H1 (cell line): ENCODE results near the gene TRAF1. TPM values are rescaled to one million over a fixed set of nuclear protein-coding genes. Genes with fewer than 3 reads are reported as not detected.

Experiments used
- CTCF ChIA-PET: fragments of 300-600 bp; sonication (Branson Sonifier 250); formaldehyde crosslinking; loops from one replicate; lab custom pipeline; 2021; ENCODE audit not compliant: partially characterized antibody; lab: Charles Lee
- POLR2A ChIA-PET: fragments of 300-600 bp; sonication (Branson Sonifier 250); formaldehyde crosslinking; loops from one replicate; lab custom pipeline; 2021; ENCODE audit warnings: inconsistent platforms; ENCODE audit not compliant: partially characterized antibody; lab: Charles Lee
- DNase-seq, 2 experiments: peaks; one replicate each; pipeline versions ENCODE4 v3.0.0 to v3.0.0-alpha.2; 2010 to 2022; ENCODE audit warnings: low spot score in 2 of 2, low read depth in 1 of 2, mixed read lengths in 1 of 2
- FAIRE-seq: peaks from 2 replicates; lab custom pipeline; 2011; peaks lifted over from hg19 to GRCh38; lab: Jason Lieb, UNC
- H2AFZ ChIP-seq: 2 replicates; pipeline ENCODE4 v1.8.1; 2012; ENCODE audit warnings: low read length, inconsistent platforms
- H2AK5ac ChIP-seq: 2 replicates; pipeline ENCODE4 v1.6.1; 2013; ENCODE audit warnings: low read depth, low read length
- H2BK120ac ChIP-seq: replicated peaks from 2 replicates; pipeline ENCODE3; 2013; ENCODE audit warnings: low read depth, low read length, inconsistent platforms
- H2BK12ac ChIP-seq: 2 replicates; pipeline ENCODE4 v1.6.1; 2013; ENCODE audit warnings: low read depth, low read length
- H2BK15ac ChIP-seq: 2 replicates; pipeline ENCODE4 v1.6.1; 2013; ENCODE audit warnings: low read length
- H2BK20ac ChIP-seq: 2 replicates; pipeline ENCODE4 v1.6.1; 2013; ENCODE audit warnings: low read length
- H2BK5ac ChIP-seq: 2 replicates; pipeline ENCODE4 v1.6.1; 2013; ENCODE audit warnings: low read depth, low read length
- H3K14ac ChIP-seq: 2 replicates; pipeline ENCODE4 v1.6.1; 2013; ENCODE audit warnings: inconsistent platforms; ENCODE audit not compliant: insufficient read length
- H3K18ac ChIP-seq: 2 replicates; pipeline ENCODE4 v1.6.1; 2013; ENCODE audit warnings: low read length; ENCODE audit errors: extremely low read depth
- H3K23ac ChIP-seq: 2 replicates; pipeline ENCODE4 v1.6.1; 2013; ENCODE audit warnings: inconsistent platforms; ENCODE audit not compliant: insufficient read length
- H3K23me2 ChIP-seq: 2 replicates; pipeline ENCODE4 v1.6.1; 2013; ENCODE audit warnings: low read depth, low read length
- H3K27ac ChIP-seq: 2 replicates; pipeline ENCODE4 v1.6.1; 2011; ENCODE audit warnings: low read depth, low read length, inconsistent platforms
- H3K27me3 ChIP-seq, 4 experiments: replicated peaks in 1 of 4; 1 replicate in 1 of 4; 2 replicates in 3 of 4; pipeline versions ENCODE4 v1.6.1 to v1.8.1; 2011 to 2013; ENCODE audit warnings: low read length in 3 of 4, mild to moderate bottlenecking in 3 of 4, inconsistent platforms in 2 of 4, mixed read lengths in 2 of 4, moderate library complexity in 1 of 4; ENCODE audit not compliant: control insufficient read depth in 3 of 4, insufficient read depth in 3 of 4; ENCODE audit errors: extremely low read depth in 1 of 4
- H3K36me3 ChIP-seq, 4 experiments: 2 replicates each; pipeline versions ENCODE4 v1.6.1 to v1.8.1; 2011 to 2013; ENCODE audit warnings: mild to moderate bottlenecking in 4 of 4, low read length in 3 of 4, moderate library complexity in 2 of 4, control low read depth in 1 of 4, inconsistent platforms in 1 of 4; ENCODE audit not compliant: insufficient read depth in 4 of 4, control insufficient read depth in 2 of 4
- H3K4ac ChIP-seq: replicated peaks from 2 replicates; pipeline ENCODE3; 2013; ENCODE audit warnings: low read length, low read depth, mixed read lengths, inconsistent platforms; ENCODE audit not compliant: insufficient read length
- H3K4me1 ChIP-seq, 4 experiments: replicated peaks in 1 of 4; 1 replicate in 1 of 4; 2 replicates in 3 of 4; pipeline versions ENCODE4 v1.6.1 to v1.8.1; 2011 to 2013; ENCODE audit warnings: low read length in 3 of 4, inconsistent platforms in 2 of 4, mixed read lengths in 1 of 4; ENCODE audit not compliant: insufficient read depth in 4 of 4, control insufficient read depth in 3 of 4
- H3K4me2 ChIP-seq, 2 experiments: 2 replicates each; pipeline versions ENCODE4 v1.6.1 to v1.8.1; 2011 to 2013; ENCODE audit warnings: low read depth in 2 of 2, low read length in 2 of 2, control low read depth in 1 of 2, inconsistent platforms in 1 of 2, mild to moderate bottlenecking in 1 of 2; ENCODE audit not compliant: insufficient read depth in 1 of 2
- H3K4me3 ChIP-seq, 4 experiments: fragments of 200-600, 300-600 bp in 1 of 4; sonication (generic), shearing (Covaris generic), sonication (Bioruptor Twin) in 1 of 4; 2 replicates each; pipeline versions ENCODE4 v1.5.1 to v1.8.1; 2011 to 2016; ENCODE audit warnings: low read length in 4 of 4, low read depth in 3 of 4, control low read depth in 2 of 4, inconsistent platforms in 2 of 4, mild to moderate bottlenecking in 2 of 4, mixed read lengths in 1 of 4, moderate library complexity in 1 of 4; ENCODE audit not compliant: insufficient read depth in 2 of 4; ENCODE audit errors: extremely low read depth in 1 of 4
- H3K56ac ChIP-seq: replicated peaks from 2 replicates; pipeline ENCODE3; 2013; ENCODE audit warnings: low read depth, mild to moderate bottlenecking, mixed read lengths, low read length, inconsistent platforms; ENCODE audit not compliant: insufficient read length
- H3K79me1 ChIP-seq: 2 replicates; pipeline ENCODE4 v1.6.1; 2013; ENCODE audit warnings: low read depth, low read length, control low read depth
- H3K79me2 ChIP-seq, 2 experiments: 2 replicates each; pipeline versions ENCODE4 v1.6.1 to v1.8.1; 2012 to 2013; ENCODE audit warnings: low read length in 2 of 2, mild to moderate bottlenecking in 2 of 2, inconsistent platforms in 1 of 2; ENCODE audit not compliant: insufficient read depth in 2 of 2, control insufficient read depth in 1 of 2
- H3K9ac ChIP-seq, 4 experiments: replicated peaks in 1 of 4; 1 replicate in 1 of 4; 2 replicates in 3 of 4; pipeline versions ENCODE4 v1.6.1 to v1.8.1; 2011 to 2013; ENCODE audit warnings: low read depth in 3 of 4, low read length in 3 of 4, control low read depth in 2 of 4, mild to moderate bottlenecking in 2 of 4, moderate library complexity in 2 of 4, inconsistent platforms in 1 of 4; ENCODE audit errors: extremely low read depth in 1 of 4
- H3K9me3 ChIP-seq, 2 experiments: 2 replicates each; pipeline versions ENCODE4 v1.6.1 to v1.8.1; 2012 to 2013; ENCODE audit warnings: mild to moderate bottlenecking in 2 of 2, moderate library complexity in 2 of 2, control low read depth in 1 of 2, inconsistent platforms in 1 of 2, low read depth in 1 of 2, low read length in 1 of 2, mixed read lengths in 1 of 2; ENCODE audit not compliant: insufficient read depth in 2 of 2
- H4K20me1 ChIP-seq, 2 experiments: replicated peaks in 1 of 2; 2 replicates each; pipeline versions ENCODE3 to v1.8.1; 2011 to 2013; ENCODE audit warnings: inconsistent platforms in 2 of 2, low read length in 2 of 2, mild to moderate bottlenecking in 1 of 2; ENCODE audit not compliant: insufficient read depth in 2 of 2, control insufficient read depth in 1 of 2
- H4K5ac ChIP-seq: 2 replicates; pipeline ENCODE4 v1.6.1; 2013; ENCODE audit warnings: low read length, low read depth, mixed read lengths, inconsistent platforms; ENCODE audit not compliant: insufficient read length
- H4K8ac ChIP-seq: 2 replicates; pipeline ENCODE4 v1.8.0; 2013; ENCODE audit warnings: mild to moderate bottlenecking, moderate library complexity, low read length, inconsistent platforms; ENCODE audit not compliant: insufficient read depth; ENCODE audit errors: extremely low read depth
- H4K91ac ChIP-seq: replicated peaks from 2 replicates; pipeline ENCODE3; 2013; ENCODE audit warnings: low read length, mixed read lengths, inconsistent platforms; ENCODE audit not compliant: insufficient read length
- CBX5 ChIP-seq: fragments of 300-800, 300-1000 bp; sonication (generic); IDR thresholded peaks from 2 replicates; pipeline ENCODE4 v1.7.1; 2016; ENCODE audit warnings: antibody characterized with exemption, low read length, low read depth
- CREB1 ChIP-seq: IDR thresholded peaks from 2 replicates; pipeline ENCODE4 v1.6.1; 2012; ENCODE audit warnings: inconsistent platforms
- FOSL1 ChIP-seq: IDR thresholded peaks from 2 replicates; pipeline ENCODE4 v1.6.1; 2011; ENCODE audit warnings: mild to moderate bottlenecking, low read depth, low read length, moderate library complexity; ENCODE audit not compliant: insufficient read depth
- KDM5A ChIP-seq: fragments of 200-600 bp; IDR thresholded peaks from 2 replicates; pipeline ENCODE4 v1.7.1; 2012; ENCODE audit warnings: mild to moderate bottlenecking, low read length, inconsistent platforms, mixed read lengths
- SIRT6 ChIP-seq: IDR thresholded peaks from one replicate; pipeline ENCODE4 v1.7.1; 2012; ENCODE audit warnings: low read length, inconsistent platforms
- SRF ChIP-seq: IDR thresholded peaks from 2 replicates; pipeline ENCODE4 v1.6.1; 2011; ENCODE audit warnings: mild to moderate bottlenecking, low read depth, low read length, moderate library complexity
- TBP ChIP-seq: IDR thresholded peaks from 2 replicates; pipeline ENCODE4 v1.6.1; 2011; ENCODE audit warnings: low read depth, low read length, improper control_type of control experiment
- TEAD4 ChIP-seq: IDR thresholded peaks from 2 replicates; pipeline ENCODE4 v1.6.1; 2012; ENCODE audit warnings: low read depth, low read length, inconsistent platforms, mixed read lengths
- ZNF274 ChIP-seq: IDR thresholded peaks from 2 replicates; pipeline ENCODE4 v1.7.0; 2012; ENCODE audit warnings: low read length, borderline replicate concordance; ENCODE audit errors: extremely low read depth
- WGBS, 2 experiments: shearing (Covaris generic) in 1 of 2; methylation state at CpG; one replicate each; pipeline versions ENCODE4 v1.1.6 to v1.1.7; 2013 to 2015; ENCODE audit warnings: low lambda C conversion rate in 2 of 2, mixed read lengths in 2 of 2, inconsistent platforms in 1 of 2, low coverage in 1 of 2, missing lambda C conversion rate in 1 of 2; ENCODE audit not compliant: insufficient replicate concordance in 2 of 2, insufficient coverage in 1 of 2, insufficient read length in 1 of 2; ENCODE audit errors: extremely low coverage in 1 of 2, missing lambda C conversion rate in 1 of 2; 5-methylcytosine and 5-hydroxymethylcytosine counted together
- polyA plus RNA-seq, 7 experiments: library from polyadenylated mRNA; depleted of rRNA in 3 of 7; stranded (reverse) in 5 of 7; unstranded in 2 of 7; fragments of >200 nt in 5 of 7; fragments of 200-250 nt in 2 of 7; gene quantifications; 1 replicate in 5 of 7; 2 replicates in 1 of 7; 4 replicates in 1 of 7; pipeline versions ENCODE4 v1.2.1 to v1.2.3, GENCODE V29; 2011 to 2013; ENCODE audit warnings: missing spikeins in 2 of 7, mixed read lengths in 2 of 7
- total RNA-seq: library from RNA; stranded (reverse); fragmentation: NEBNext Ultra II Directional; extraction: Animal tissue kit (Norgen Biotek cat#: 25700); gene quantifications from 2 replicates; pipeline ENCODE4 v1.2.1, GENCODE V29; 2021
- TF ChIP-seq, protein P1 (sequence below): IDR thresholded peaks from 2 replicates; pipeline ENCODE4 v1.6.1; 2012; ENCODE audit warnings: low read length, inconsistent platforms

Gene TRAF1
- total and polyA plus RNA-seq, 2 of the 8 experiments (the other 6 are each of a cell fraction or from before 2014, with no cell fraction given) = 1.6 to 3.2 TPM

DNA sequence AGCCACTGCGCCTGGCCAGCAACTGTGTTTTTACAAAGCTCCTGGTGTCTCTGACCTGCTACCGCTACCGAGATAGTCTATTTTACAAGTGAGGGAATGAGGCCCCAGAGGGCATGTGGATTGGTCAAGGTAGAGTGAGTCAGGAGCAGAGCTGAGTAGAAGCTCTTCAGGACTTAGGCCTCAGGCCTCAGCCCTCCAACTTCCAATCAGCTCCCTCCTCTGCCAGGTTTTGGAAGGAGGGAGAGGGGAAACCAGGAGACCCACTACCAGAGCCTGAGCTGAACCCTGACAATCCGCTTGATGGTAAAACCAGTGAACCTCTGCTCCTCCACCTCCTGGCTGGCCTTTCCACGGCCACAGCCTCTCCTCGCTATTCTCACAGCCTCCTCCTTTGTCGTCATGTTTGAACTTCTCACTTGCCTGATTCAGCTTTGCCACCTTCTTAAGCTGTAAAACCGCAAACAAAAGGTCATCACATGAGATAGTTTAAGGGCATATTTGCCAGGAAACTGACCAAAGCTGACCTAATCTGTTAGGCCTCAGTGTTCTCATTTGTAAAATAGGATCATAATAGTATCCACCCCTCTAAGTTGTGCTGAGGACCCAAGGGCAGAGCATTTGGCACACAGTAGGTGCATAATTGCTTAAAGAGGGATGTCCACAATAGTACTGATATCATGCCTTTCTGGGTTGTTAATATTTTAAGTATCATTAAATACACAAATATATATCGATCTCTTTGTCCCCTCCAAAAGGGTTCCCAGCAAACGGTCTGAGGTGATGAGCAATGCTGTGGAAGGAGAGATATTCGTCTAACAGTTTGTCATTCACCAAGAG lies 1.7 kb downstream of the TRAF1 start:
- ChIA-PET POLR2A (interaction anchor here (0.6 to 2.0 kb wide), 4 partner anchors 9 to 189 kb away, joined by 3 to 7 read pairs (median 3); no protein-coding TSS in a partner anchor), CTCF (interaction anchor here (0.6 to 3.4 kb wide), 8 partner anchors 8 to 172 kb away, joined by 3 to 16 read pairs (median 3); no protein-coding TSS in a partner anchor)
- Histone ChIP-seq H2AFZ (no peak overlapping the region), H2BK120ac (peak overlapping the region; percentile 80), H3K9ac (no peak overlapping the region; a peak in 1 of 7 replicates), H2BK12ac (peak overlapping the region; percentile 71; the same call in 1 of the 2 replicates), H2BK20ac (peak overlapping the region; percentile 1; the same call in 1 of the 2 replicates), H3K4me1 (peaks cover 0 to 23% (median 15%) of the 10 kb centered on the region in 4 experiments; a peak in 6 of 7 replicates), H3K56ac (no peak overlapping the region), H3K4ac (no peak overlapping the region), H3K27ac (no peak overlapping the region), H3K79me2 (no peaks in the 10 kb centered on the region), H3K14ac (no peak overlapping the region), H3K4me3 (no peak overlapping the region), H3K23ac (no peak overlapping the region), H3K4me2 (peak overlapping the region in 1 of 2 experiments; percentile 7; a peak in 1 of 4 replicates), H2BK5ac (0 out of 2 replicates have a peak overlapping the region, but pooled peaks have one; percentile 64), H4K5ac (no peak overlapping the region), H3K23me2 (peaks cover 3% of the 10 kb centered on the region; the same call in 1 of the 2 replicates), H2BK15ac (no peak overlapping the region), H3K79me1 (no peaks in the 10 kb centered on the region), H3K9me3 (no peaks in the 10 kb centered on the region), H4K91ac (peak overlapping the region; percentile 15), H3K18ac (no peak overlapping the region), H4K20me1 (no peaks in the 10 kb centered on the region), H3K27me3 (peaks cover 0 to 6% (median 2%) of the 10 kb centered on the region in 4 experiments; a peak in 1 of 7 replicates), H3K36me3 (no peaks in the 10 kb centered on the region; a peak in 1 of 8 replicates), H2AK5ac (peak overlapping the region; percentile 1; the same call in 1 of the 2 replicates), H4K8ac (peak overlapping the region; percentile 35; the same call in 1 of the 2 replicates)
- no peak for DNase-seq
- FAIRE-seq = no peak
- 77% methylated on average over 11 of the region's 11 CpGs; no CpG with 5 or more reads in 1 of the 2 experiments for WGBS, 2 experiments
- TF ChIP-seq, protein P1, sequence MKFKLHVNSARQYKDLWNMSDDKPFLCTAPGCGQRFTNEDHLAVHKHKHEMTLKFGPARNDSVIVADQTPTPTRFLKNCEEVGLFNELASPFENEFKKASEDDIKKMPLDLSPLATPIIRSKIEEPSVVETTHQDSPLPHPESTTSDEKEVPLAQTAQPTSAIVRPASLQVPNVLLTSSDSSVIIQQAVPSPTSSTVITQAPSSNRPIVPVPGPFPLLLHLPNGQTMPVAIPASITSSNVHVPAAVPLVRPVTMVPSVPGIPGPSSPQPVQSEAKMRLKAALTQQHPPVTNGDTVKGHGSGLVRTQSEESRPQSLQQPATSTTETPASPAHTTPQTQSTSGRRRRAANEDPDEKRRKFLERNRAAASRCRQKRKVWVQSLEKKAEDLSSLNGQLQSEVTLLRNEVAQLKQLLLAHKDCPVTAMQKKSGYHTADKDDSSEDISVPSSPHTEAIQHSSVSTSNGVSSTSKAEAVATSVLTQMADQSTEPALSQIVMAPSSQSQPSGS = no peak
- TF ChIP-seq ZNF274 (no peak), CBX5 (no peak), TBP (no peak), SIRT6 (no peak), FOSL1 (no peak), KDM5A (no peak), SRF (no peak), CREB1 (no peak), TEAD4 (no peak)
